ENCODE results near the gene UBE2M.

DNA sequence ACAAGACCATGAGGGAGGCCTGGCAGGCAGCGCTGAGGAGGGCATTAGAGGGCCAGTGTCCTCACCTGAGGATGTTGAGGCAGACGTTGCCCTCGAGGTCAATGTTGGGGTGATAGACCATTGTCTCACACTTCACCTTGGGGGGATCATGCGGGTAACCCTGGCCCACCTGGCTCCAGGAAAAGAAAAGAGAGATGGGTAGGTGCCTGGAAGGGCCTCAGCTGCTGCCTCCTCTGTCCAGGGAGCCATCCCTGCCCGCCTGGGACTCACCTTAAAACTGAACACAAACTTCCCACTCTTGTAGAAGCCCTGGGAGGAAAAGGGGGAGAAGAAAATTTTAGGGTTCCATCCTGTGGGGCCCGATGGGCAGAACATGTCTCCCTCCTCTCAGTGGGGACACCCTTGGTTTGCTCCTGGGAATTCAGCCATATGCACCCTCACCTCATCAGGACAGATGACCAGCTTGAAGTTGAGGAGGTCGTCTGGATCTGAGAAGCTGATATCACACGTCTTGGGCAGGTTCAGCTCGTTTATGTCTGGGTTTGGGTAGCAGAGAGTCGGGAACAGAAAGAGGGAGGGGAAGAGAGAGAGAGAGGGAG is 1.7 kb downstream of the UBE2M start:
- TF ChIP-seq, protein P1, sequence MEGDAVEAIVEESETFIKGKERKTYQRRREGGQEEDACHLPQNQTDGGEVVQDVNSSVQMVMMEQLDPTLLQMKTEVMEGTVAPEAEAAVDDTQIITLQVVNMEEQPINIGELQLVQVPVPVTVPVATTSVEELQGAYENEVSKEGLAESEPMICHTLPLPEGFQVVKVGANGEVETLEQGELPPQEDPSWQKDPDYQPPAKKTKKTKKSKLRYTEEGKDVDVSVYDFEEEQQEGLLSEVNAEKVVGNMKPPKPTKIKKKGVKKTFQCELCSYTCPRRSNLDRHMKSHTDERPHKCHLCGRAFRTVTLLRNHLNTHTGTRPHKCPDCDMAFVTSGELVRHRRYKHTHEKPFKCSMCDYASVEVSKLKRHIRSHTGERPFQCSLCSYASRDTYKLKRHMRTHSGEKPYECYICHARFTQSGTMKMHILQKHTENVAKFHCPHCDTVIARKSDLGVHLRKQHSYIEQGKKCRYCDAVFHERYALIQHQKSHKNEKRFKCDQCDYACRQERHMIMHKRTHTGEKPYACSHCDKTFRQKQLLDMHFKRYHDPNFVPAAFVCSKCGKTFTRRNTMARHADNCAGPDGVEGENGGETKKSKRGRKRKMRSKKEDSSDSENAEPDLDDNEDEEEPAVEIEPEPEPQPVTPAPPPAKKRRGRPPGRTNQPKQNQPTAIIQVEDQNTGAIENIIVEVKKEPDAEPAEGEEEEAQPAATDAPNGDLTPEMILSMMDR (IDR thresholded peaks at IDR 0.05), result no peak
- TF ChIP-seq, protein P2, sequence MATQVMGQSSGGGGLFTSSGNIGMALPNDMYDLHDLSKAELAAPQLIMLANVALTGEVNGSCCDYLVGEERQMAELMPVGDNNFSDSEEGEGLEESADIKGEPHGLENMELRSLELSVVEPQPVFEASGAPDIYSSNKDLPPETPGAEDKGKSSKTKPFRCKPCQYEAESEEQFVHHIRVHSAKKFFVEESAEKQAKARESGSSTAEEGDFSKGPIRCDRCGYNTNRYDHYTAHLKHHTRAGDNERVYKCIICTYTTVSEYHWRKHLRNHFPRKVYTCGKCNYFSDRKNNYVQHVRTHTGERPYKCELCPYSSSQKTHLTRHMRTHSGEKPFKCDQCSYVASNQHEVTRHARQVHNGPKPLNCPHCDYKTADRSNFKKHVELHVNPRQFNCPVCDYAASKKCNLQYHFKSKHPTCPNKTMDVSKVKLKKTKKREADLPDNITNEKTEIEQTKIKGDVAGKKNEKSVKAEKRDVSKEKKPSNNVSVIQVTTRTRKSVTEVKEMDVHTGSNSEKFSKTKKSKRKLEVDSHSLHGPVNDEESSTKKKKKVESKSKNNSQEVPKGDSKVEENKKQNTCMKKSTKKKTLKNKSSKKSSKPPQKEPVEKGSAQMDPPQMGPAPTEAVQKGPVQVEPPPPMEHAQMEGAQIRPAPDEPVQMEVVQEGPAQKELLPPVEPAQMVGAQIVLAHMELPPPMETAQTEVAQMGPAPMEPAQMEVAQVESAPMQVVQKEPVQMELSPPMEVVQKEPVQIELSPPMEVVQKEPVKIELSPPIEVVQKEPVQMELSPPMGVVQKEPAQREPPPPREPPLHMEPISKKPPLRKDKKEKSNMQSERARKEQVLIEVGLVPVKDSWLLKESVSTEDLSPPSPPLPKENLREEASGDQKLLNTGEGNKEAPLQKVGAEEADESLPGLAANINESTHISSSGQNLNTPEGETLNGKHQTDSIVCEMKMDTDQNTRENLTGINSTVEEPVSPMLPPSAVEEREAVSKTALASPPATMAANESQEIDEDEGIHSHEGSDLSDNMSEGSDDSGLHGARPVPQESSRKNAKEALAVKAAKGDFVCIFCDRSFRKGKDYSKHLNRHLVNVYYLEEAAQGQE (IDR thresholded peaks at IDR 0.05), result no peak
